HepG2 (cell line): ENCODE data around the gene OPN3. TPM values are rescaled to one million over a fixed set of nuclear protein-coding genes. Genes with fewer than 3 reads are reported as not detected.

Experiments used
- AGO1 ChIP-seq: fragments of 200-400 bp; formaldehyde crosslinking; IDR thresholded peaks from 2 replicates; pipeline ENCODE4 v1.6.1; 2017; ENCODE audit warnings: mild to moderate bottlenecking, low read depth, low read length, moderate library complexity; ENCODE audit not compliant: poor library complexity, severe bottlenecking
- CEBPB ChIP-seq: IDR thresholded peaks from 2 replicates; pipeline ENCODE4 v1.6.1; 2011; ENCODE audit warnings: low read depth, low read length, improper control_type of control experiment, borderline replicate concordance
- EP300 ChIP-seq, 3 experiments: sonication (generic) in 1 of 3; formaldehyde crosslinking in 1 of 3; IDR thresholded peaks; 2 replicates each; pipeline versions ENCODE4 v1.5.1 to v1.6.1; 2011 to 2020; ENCODE audit warnings: low read depth in 2 of 3, low read length in 2 of 3, borderline replicate concordance in 1 of 3, improper control_type of control experiment in 1 of 3, mild to moderate bottlenecking in 1 of 3, missing genetic modification reagents in 1 of 3, moderate library complexity in 1 of 3
- FOSL1 ChIP-seq: sonication (generic); formaldehyde crosslinking; IDR thresholded peaks from 2 replicates; pipeline ENCODE4 v1.9.0; 2021; ENCODE audit warnings: missing genetic modification reagents, borderline replicate concordance
- GABPB1 ChIP-seq: IDR thresholded peaks from 2 replicates; pipeline ENCODE4 v1.6.1; 2016; ENCODE audit warnings: mild to moderate bottlenecking, missing genetic modification reagents, moderate library complexity, missing compliant biosample characterization
- JUNB ChIP-seq: sonication (generic); formaldehyde crosslinking; IDR thresholded peaks from 2 replicates; pipeline ENCODE4 v1.8.0; 2022; ENCODE audit warnings: missing genetic modification reagents, mild to moderate bottlenecking, borderline replicate concordance
- MAFK ChIP-seq, 2 experiments: IDR thresholded peaks in 1 of 2; conservative IDR thresholded peaks in 1 of 2; 2 replicates each; pipeline ENCODE4 v1.6.1; 2011; ENCODE audit warnings: improper control_type of control experiment in 2 of 2, low read length in 2 of 2
- RBM22 ChIP-seq: fragments of 200-400 bp; formaldehyde crosslinking; optimal IDR thresholded peaks from 2 replicates; pipeline ENCODE3; 2017; ENCODE audit warnings: mild to moderate bottlenecking, low read length, moderate library complexity
- SALL1 ChIP-seq: sonication (generic); formaldehyde crosslinking; IDR thresholded peaks from 2 replicates; pipeline ENCODE4 v1.8.0; 2022; ENCODE audit warnings: mild to moderate bottlenecking, missing genetic modification reagents
- SOX13 ChIP-seq, 3 experiments: fragments of 450-650 bp in 1 of 3; sonication (generic) in 1 of 3; formaldehyde crosslinking in 1 of 3; IDR thresholded peaks in 2 of 3; conservative IDR thresholded peaks in 1 of 3; 2 replicates each; pipeline versions ENCODE4 v1.5.0 to v1.6.1; 2016 to 2020; ENCODE audit warnings: antibody characterized with exemption in 1 of 3, mild to moderate bottlenecking in 1 of 3, missing compliant biosample characterization in 1 of 3, missing genetic modification reagents in 1 of 3, moderate library complexity in 1 of 3
- TEAD3 ChIP-seq: optimal IDR thresholded peaks from 2 replicates; pipeline ENCODE3; 2016; ENCODE audit warnings: borderline replicate concordance
- THAP11 ChIP-seq: IDR thresholded peaks from 2 replicates; pipeline ENCODE4 v1.6.1; 2016; ENCODE audit warnings: missing biosample characterization, missing genetic modification reagents
- ZNF562 ChIP-seq: sonication (generic); formaldehyde crosslinking; IDR thresholded peaks from 2 replicates; pipeline ENCODE4 v1.8.0; 2022; ENCODE audit warnings: missing genetic modification reagents, borderline replicate concordance
- ZNF644 ChIP-seq: IDR thresholded peaks from 2 replicates; pipeline ENCODE4 v1.6.1; 2016; ENCODE audit warnings: low read depth
- polyA plus RNA-seq, 8 experiments: library from polyadenylated mRNA; depleted of rRNA in 3 of 8; stranded (reverse) in 7 of 8; unstranded in 1 of 8; fragments of >200 nt; fragmentation: Illumina TruSeq in 4 of 8; extraction: Trizol in 4 of 8; gene quantifications; 2 replicates each; pipeline versions ENCODE4 v1.2.1 to v1.2.3, GENCODE V29; 2011 to 2016; ENCODE audit warnings: low read depth in 4 of 8, missing spikeins in 1 of 8, mixed read lengths in 1 of 8; ENCODE audit not compliant: insufficient read depth in 1 of 8
- total RNA-seq, 5 experiments: library from RNA; depleted of rRNA; stranded (reverse); fragments of >200 nt; fragmentation: Illumina TruSeq; extraction: Trizol; gene quantifications; 2 replicates each; pipeline ENCODE4 v1.2.3, GENCODE V29; 2016; ENCODE audit warnings: low read depth in 1 of 5
- TF ChIP-seq, protein P1 (sequence below): sonication (generic); formaldehyde crosslinking; IDR thresholded peaks from 2 replicates; pipeline ENCODE4 v1.4.0; 2020; ENCODE audit warnings: missing genetic modification reagents, mild to moderate bottlenecking, borderline replicate concordance
- TF ChIP-seq, protein P2 (sequence below): sonication (generic); formaldehyde crosslinking; conservative IDR thresholded peaks from 2 replicates; pipeline ENCODE4 v1.4.0; 2020; ENCODE audit warnings: missing genetic modification reagents
- TF ChIP-seq, protein P3 (sequence below): sonication (generic); formaldehyde crosslinking; IDR thresholded peaks from 2 replicates; pipeline ENCODE4 v1.4.0; 2020; ENCODE audit warnings: missing genetic modification reagents
- TF ChIP-seq, protein P4 (sequence below), 2 experiments: fragments of 450-650 bp in 1 of 2; sonication (generic) in 1 of 2; formaldehyde crosslinking; IDR thresholded peaks; 2 replicates each; pipeline versions ENCODE4 v1.5.0 to v1.8.0; 2020 to 2022; ENCODE audit warnings: mild to moderate bottlenecking in 1 of 2, missing genetic modification reagents in 1 of 2
- TF ChIP-seq, protein P5 (sequence below): conservative IDR thresholded peaks from 2 replicates; pipeline ENCODE4 v1.6.1; 2018; ENCODE audit warnings: missing genetic modification reagents

The OPN3 gene
- total and polyA plus RNA-seq, 2 of the 13 experiments (the other 11 are each of a cell fraction or from before 2014, with no cell fraction given): 17.4 to 23.0 TPM

DNA sequence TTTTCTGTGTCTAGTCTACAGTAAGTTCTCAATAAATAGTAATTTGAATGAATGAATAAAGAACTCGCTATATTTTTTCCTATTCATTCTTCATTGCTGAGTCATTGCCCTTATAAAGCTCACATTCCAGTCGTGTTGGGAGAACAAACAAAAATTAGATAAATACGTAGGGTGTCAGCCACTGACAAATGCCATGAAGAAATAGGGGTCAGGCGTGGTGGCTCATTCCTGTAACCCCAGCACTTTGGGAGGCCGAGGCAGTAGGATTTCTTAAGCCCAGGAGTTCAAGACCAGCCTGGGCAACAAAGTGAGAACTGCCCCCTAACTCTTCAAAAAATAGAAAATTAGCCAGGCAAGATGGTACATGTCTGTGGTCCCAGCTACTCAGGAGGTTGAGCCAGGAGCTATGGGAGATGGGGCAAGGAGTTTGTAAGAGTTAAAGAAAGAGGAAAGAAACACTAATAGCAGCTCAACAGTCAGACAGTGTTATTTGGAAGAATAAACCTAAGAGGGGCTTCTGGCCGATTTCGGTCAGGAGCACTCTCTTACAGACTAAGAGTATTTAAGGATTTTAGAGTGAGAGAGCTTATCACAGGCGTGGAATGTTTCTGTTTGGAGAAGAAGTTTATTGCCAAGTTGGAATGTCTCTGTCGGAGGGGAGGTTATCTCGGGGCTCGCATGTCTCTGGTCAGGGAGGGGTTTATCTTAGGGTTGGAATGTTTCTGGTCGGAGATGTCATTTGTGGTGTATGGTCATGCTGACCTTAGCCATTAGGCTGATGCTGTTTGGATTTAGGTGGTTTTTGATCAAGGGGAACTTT is 1.8 kb upstream of the OPN3 start (continued):
- TF ChIP-seq, protein P1, sequence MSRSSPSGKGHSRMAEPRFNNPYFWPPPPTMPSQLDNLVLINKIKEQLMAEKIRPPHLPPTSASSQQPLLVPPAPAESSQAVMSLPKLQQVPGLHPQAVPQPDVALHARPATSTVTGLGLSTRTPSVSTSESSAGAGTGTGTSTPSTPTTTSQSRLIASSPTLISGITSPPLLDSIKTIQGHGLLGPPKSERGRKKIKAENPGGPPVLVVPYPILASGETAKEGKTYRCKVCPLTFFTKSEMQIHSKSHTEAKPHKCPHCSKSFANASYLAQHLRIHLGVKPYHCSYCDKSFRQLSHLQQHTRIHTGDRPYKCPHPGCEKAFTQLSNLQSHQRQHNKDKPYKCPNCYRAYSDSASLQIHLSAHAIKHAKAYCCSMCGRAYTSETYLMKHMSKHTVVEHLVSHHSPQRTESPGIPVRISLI (CRISPR knock-in tag): no peak
- TF ChIP-seq, protein P2, sequence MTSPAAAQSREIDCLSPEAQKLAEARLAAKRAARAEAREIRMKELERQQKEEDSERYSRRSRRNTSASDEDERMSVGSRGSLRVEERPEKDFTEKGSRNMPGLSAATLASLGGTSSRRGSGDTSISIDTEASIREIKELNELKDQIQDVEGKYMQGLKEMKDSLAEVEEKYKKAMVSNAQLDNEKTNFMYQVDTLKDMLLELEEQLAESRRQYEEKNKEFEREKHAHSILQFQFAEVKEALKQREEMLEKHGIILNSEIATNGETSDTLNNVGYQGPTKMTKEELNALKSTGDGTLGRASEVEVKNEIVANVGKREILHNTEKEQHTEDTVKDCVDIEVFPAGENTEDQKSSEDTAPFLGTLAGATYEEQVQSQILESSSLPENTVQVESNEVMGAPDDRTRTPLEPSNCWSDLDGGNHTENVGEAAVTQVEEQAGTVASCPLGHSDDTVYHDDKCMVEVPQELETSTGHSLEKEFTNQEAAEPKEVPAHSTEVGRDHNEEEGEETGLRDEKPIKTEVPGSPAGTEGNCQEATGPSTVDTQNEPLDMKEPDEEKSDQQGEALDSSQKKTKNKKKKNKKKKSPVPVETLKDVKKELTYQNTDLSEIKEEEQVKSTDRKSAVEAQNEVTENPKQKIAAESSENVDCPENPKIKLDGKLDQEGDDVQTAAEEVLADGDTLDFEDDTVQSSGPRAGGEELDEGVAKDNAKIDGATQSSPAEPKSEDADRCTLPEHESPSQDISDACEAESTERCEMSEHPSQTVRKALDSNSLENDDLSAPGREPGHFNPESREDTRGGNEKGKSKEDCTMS (CRISPR knock-in tag): no peak
- TF ChIP-seq, protein P3, sequence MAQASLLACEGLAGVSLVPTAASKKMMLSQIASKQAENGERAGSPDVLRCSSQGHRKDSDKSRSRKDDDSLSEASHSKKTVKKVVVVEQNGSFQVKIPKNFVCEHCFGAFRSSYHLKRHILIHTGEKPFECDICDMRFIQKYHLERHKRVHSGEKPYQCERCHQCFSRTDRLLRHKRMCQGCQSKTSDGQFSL (CRISPR knock-in tag): no peak
- TF ChIP-seq SALL1: 0 out of 2 replicates have a peak, but pooled peaks have one; percentile 9
- TF ChIP-seq, protein P4, sequence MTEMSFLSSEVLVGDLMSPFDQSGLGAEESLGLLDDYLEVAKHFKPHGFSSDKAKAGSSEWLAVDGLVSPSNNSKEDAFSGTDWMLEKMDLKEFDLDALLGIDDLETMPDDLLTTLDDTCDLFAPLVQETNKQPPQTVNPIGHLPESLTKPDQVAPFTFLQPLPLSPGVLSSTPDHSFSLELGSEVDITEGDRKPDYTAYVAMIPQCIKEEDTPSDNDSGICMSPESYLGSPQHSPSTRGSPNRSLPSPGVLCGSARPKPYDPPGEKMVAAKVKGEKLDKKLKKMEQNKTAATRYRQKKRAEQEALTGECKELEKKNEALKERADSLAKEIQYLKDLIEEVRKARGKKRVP (CRISPR knock-in tag; IDR thresholded peaks at IDR 0.05): peak in 1 of 2 experiments; percentile 52; a peak in 2 of 4 replicates
- peak in 1 of 2 experiments; percentile 25; a peak in 1 of 4 replicates for TF ChIP-seq EP300 (IDR thresholded peaks at IDR 0.05; ENCODE audit: low read depth in 2 of 2, low read length in 2 of 2)
- no peak; the same call in 1 of the 2 replicates for TF ChIP-seq EP300 (CRISPR knock-in tag; IDR thresholded peaks at IDR 0.05; ENCODE audit: borderline replicate concordance)
- peak; percentile 75 for TF ChIP-seq TEAD3 (CRISPR knock-in tag)
- 0 out of 2 replicates have a peak, but pooled peaks have one; percentile 11 for TF ChIP-seq GABPB1 (CRISPR knock-in tag)
- no peak for TF ChIP-seq THAP11 (CRISPR knock-in tag)
- peak; percentile 70; the same call in 1 of the 2 replicates for TF ChIP-seq ZNF644 (CRISPR knock-in tag)
- TF ChIP-seq JUNB (CRISPR knock-in tag): peak; percentile 76; the same call in 1 of the 2 replicates
- TF ChIP-seq AGO1: no peak
- peak; percentile 50 to 55 for TF ChIP-seq MAFK (conservative IDR thresholded peaks at IDR 0.05 in 1 of 2, IDR thresholded peaks at IDR 0.05 in 1 of 2; ENCODE audit: low read length in 2 of 2)
- peak; percentile 36; the same call in 1 of the 2 replicates for TF ChIP-seq CEBPB
- TF ChIP-seq, protein P5, sequence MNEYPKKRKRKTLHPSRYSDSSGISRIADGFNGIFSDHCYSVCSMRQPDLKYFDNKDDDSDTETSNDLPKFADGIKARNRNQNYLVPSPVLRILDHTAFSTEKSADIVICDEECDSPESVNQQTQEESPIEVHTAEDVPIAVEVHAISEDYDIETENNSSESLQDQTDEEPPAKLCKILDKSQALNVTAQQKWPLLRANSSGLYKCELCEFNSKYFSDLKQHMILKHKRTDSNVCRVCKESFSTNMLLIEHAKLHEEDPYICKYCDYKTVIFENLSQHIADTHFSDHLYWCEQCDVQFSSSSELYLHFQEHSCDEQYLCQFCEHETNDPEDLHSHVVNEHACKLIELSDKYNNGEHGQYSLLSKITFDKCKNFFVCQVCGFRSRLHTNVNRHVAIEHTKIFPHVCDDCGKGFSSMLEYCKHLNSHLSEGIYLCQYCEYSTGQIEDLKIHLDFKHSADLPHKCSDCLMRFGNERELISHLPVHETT (CRISPR knock-in tag): no peak
- TF ChIP-seq RBM22: no peak
- TF ChIP-seq FOSL1 (CRISPR knock-in tag): peak; percentile 73
- TF ChIP-seq SOX13 (IDR thresholded peaks at IDR 0.05): no peak
- peak in 1 of 2 experiments; percentile 54; a peak in 2 of 4 replicates for TF ChIP-seq SOX13 (CRISPR knock-in tag; conservative IDR thresholded peaks at IDR 0.05 in 1 of 2, IDR thresholded peaks at IDR 0.05 in 1 of 2)
- no peak for TF ChIP-seq ZNF562 (CRISPR knock-in tag)
